GM04503 (cell line): ENCODE measurements around the gene CADM3.

ENCODE experiments used
- DNase-seq: peaks from one replicate; pipeline ENCODE4 v3.0.0-alpha.2; 2012; ENCODE audit warnings: low read depth

CADM3 gene, protein sequence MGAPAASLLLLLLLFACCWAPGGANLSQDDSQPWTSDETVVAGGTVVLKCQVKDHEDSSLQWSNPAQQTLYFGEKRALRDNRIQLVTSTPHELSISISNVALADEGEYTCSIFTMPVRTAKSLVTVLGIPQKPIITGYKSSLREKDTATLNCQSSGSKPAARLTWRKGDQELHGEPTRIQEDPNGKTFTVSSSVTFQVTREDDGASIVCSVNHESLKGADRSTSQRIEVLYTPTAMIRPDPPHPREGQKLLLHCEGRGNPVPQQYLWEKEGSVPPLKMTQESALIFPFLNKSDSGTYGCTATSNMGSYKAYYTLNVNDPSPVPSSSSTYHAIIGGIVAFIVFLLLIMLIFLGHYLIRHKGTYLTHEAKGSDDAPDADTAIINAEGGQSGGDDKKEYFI

DNA sequence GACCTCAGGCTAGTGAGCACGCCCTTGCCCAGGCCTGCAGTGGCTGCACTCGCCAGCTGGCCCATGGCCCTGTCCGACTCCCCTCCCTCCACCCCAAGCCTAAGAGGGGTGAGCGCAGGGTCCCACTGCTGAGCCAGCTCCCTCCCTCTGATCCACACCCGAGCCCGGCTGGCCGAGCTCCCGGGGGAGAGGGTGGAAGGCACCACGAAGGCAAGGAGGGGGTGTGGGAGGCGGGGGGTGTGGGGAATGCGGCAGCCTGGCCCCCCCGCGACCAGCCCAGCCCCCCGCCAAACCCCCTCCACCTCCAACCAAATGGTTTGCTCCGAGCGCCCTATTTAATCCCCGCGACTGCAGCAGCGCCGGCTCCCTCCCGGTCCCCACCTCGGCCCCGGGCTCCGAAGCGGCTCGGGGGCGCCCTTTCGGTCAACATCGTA, at the start of gene CADM3:
Gene CADM3 (plus strand): TSS at position 362 of the 434 bp plus-strand sequence. CDS start 151 bp downstream, outside the sequence.
- no peak for DNase-seq

DNA sequence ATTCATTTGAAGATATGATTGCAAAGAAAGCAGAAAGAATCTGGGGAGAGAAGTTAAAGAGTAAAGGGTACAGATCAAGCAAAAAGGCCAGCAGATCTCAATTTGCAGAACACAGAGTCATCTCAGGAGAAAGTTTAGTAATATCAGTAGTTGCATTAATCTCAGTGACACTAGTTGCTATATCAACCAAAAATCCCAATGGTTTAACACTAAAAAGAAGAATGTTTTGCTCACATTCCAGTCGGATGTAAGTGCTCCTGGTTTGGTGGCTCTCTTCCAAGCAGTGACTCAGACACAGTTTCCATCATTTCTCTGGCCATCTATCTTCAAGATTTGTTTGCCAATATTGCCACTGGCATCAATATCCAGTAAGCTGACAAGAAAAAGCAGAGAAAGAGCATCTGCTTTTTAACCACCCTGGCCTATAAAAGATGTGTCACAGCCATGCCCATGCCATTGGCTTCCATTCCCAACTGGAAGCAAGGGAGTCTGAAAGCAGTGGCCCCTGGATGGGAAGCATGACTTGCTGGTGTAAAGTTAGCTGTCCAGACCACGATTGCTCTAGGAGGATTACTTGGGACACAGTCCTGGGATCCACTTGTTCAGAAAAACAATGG, 49.3 kb upstream of the CADM3 start:
- peak; percentile 31 for DNase-seq

DNA sequence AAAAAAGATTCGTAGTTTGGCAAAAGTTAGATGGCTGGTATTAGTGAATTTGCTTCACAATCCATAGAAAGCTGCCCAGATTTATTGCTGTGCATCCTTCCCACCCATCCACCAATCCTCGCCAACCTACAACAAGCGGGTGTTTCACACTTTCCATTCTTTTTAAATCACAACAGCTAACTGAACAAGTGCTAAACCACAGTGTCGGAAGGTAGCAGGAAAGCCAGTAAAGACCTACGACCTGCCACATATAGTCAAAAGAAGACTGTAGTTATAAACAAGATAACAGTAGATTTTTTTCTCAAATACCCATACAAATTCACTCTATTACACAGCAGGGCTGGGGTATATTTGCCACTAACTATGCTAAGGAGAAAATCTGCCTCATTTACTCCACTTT, 47.8 kb upstream of the CADM3 start:
- no peak for DNase-seq

DNA sequence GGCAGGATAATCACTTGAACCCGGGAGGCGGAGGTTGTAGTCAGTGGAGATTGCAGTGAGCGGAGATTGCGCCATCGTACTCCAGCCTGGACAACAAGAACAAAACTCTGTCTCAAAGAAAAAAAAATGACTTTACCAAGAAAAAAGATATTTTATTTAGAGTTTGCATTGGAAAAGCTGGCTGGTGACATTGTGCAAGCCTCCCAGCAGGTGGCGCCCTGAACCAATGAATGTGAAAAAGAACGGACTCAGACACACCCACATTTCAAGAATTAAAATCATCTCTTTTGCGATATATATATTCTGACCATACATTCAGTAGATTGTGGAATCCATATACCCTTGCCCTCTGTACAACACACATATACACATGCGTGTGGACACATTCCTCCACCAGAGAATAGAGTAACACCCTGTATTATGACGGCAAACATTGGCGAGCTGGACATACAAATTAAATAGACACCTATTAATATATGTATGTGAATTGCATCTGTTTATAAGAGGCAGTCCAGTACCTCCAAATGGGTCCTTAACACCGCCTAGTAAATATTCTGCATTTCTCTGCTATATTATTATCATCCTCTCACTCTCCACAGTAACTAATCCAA, 39.0 kb upstream of the CADM3 start:
- no peak for DNase-seq

DNA sequence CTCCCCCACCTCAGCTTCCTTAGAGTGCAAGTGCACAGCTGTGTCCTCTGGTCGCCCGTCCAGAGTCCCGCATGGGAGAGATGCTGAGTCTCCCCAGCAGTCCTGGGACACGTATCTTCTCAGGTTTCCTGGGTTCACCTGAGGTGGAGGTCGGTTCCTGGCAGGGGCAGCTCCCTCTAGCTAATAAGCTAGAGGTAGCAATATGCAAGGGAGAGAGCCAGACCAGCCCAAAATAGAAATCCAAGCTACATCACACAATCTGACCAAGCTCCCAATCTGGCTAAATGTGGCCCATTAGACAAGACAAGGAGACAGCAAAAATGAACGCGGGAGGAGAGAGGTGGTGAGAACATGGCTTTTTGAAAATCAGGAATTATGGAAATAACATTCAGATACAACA, 30.9 kb upstream of the CADM3 start:
- no peak for DNase-seq

DNA sequence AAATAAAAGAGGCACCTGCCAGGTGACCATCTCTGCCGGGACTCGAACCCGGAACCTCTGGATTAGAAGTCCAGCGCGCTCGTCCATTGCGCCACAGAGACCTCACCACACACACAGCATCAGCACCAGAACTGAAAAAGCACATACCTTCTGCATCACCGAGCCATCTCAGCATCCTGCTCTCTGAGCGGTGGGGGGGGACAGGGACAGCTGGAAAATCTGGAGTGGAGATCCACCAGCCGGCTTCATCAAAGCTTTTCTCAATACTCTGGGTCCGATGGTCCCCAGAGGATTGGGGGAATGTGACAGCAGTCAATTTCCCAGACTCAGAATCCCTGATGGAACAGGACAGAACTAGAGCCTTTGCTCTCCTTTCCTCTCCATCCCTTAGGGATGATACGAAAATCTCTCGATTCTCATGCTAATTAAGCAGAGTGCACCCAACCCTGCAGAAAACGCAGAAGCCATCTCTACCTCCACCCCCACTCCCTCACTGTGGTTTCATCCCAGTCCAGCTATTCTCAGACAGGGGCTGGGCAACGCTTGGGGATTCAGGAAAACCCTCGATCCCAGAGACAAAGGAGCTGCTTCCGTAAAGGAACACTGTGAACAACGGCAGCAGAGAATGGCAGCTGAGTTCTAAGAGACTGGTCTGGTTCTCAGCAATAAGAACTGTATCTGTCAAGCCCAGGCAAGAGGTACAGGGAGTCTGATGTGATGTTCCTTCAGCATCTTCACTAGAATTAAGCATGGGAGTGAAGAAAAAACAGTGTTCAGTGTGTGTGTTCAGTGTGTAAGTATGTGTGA, 29.6 kb upstream of the CADM3 start:
- DNase-seq: peak; percentile 30

DNA sequence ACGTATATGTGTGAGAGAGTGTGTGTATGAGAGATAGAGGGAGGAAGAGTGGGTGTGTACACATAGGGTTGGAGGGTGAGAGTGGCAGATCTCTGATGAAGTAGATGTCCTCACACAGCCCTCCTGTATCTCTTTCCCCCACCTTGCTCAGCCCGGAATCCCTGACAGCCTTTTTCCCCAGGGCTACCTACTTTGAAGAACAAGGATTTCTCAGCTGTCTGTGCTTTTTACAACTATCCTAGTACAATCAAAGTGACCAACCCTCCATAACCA, 29.1 kb upstream of the CADM3 start:
- DNase-seq: no peak

DNA sequence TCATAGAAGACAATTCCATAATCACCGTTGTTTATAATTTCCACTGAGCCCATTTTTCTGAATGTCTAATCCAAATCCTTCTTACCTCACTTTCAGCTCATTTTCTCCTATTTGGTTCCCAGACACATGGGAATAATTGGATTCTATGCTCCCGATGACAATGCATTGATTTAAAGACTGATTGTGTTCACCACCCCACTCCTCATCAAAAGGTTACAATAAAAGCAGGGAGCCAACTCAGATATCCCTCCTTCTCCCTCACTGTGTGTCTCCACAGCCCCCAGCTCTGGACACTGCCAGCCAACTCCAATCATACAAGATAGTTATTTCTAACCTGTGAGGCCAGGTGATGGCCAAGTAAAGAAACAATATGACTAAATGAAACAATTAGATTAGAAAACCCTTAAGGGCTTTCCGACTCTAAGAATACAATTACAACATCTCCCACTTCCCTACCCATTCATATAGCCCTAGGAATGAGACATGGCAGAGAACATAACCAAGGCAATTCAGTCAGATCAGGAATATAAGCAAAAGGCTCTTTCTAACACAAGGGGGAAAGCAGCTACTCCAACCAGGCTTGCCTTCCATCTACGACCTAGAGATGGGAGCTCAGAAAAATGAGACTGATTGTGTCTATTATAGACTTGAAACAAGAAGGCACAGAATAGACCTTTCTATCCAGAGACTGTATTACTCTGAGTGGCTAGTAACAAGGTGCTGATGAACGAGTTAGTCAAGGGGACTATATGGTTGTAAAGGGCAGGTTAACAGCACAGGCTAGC, 28.5 kb upstream of the CADM3 start:
- no peak for DNase-seq

DNA sequence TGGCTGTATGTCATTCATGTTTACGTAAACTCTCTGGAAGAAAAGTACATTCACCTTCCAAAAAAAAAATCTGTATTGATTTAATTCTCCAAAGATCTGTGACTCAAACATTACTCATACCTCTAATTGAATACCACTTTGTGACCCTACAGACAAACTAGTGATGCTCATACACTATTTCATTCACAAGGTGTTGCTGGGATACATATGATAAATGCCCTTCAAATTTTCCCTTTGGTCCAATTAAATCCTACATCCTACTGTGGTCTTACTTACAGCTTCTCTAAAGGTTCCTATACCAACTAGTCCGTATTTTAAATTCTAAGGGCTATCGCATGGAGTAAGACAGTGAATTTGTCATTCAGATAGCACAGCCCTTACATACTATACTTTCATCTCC, 26.8 kb upstream of the CADM3 start:
- DNase-seq: no peak

DNA sequence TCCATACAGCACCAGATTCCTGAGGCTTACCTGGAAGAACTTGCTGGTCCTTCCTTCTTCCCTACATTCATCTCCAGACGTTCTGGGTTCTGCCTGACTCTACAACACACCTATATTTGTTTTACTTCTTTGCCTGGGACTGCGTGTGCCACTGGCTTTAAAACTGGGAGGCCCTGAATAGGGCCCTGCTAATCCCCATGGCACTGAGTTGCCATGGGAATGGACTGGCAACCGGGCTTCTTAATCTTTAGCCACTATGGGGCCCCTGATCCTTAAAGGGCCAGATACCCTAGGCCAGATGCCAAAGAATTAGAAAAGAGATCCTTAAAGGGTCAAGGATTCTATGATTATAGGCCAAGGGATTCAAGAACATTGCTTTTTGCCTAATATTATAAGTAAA, 24.4 kb upstream of the CADM3 start:
- DNase-seq: no peak

DNA sequence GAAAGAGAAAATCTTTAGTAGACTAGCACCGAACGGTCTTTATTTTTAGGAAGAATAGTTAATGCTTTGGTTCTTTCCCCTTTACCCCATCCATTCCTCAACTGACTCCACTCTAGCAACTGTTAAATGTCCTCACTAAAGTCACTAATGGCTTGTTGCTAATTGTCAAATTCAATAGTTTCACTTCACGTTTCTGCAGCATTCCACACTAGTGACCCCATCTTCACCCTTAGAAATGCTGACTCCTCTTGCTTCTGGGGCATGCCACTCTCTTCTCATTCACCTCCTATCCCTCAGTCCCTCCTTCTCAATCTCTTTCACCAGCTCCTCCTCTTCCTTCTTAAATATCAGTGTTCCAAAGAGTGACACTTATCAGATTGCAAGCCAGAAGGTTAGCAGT, 19.4 kb upstream of the CADM3 start:
- DNase-seq: no peak

DNA sequence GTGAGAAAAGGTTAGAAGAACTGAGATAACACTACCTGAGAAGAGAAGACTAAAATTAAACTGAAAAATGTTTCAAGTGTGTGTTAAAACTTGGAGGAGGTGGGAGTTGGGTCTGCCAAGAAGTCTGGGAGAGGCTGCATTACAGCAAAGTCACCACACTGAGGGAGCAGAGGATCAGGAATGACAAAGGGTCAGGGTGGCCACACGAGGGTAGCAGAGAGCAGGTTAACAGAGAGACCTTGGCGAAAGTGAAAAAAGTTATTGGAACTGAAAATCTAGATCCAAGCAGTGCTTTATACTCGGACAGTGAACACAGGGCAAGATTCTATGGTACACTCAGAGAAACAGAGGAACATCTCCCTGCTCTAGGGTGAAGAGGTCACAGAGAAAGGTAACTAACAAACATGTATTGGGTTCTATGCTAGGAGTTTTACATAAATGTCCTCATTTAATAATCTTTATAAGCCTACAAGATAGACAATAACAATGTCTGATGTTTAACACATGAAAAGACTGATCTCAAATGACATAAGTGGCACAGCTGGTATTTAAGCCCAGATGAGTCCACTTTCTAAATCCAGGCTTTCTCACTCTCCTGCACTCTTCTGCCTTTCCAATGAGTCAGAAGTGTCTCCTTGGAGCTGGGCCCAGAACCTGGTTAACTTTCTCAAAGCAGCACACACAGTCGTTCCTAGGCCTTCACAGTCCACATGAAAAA, 10.3 kb upstream of the CADM3 start:
- DNase-seq: peak; percentile 77

DNA sequence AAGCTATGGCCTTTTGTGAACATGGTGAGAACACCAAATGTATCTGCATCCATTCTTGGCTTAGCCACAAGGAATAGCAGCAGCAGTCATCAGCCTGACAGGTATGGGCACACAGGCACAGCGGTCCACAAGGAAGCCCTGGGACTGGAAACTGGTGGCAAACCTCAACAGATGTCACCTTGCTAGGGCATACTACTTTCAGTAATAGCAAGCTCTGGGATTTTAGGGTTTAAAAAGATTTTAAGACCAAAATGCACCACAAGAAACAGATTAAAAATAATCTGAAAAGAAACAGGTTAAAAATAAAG, 9.7 kb upstream of the CADM3 start:
- DNase-seq: no peak

DNA sequence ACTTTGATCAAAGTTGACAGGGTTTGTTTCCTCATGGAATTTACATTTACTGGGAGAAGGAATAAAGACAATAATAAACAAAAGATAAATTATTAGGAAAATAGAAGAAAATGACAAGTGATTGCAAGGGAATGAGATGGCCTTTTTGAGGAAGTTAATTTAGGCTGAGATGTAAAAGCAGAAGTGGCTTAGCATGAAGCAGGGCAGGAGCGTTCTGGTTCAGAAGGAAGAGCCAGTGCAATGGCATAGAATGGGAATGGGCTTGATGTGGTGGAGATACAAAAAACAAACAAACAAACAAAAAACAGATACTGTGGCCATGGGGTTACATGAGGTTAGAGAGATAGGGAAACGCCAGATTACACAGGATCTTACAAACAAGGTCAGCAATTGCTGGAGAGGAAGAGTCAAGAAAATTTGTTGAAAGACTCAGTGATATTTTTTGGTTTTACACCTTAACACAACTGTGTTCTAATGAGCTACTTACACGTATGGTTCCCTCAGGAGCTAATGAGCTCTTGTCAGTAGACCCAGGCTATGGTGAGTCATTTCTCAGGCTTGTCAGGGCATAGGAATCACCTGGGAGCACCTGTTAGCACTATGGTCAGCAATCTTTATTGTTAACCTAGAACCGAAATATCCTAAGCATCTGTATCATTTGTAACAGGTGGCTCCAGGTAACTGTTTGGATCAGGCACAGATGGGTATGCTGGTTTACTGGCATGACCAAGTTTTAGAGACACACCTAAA, 8.7 kb upstream of the CADM3 start:
- no peak for DNase-seq

DNA sequence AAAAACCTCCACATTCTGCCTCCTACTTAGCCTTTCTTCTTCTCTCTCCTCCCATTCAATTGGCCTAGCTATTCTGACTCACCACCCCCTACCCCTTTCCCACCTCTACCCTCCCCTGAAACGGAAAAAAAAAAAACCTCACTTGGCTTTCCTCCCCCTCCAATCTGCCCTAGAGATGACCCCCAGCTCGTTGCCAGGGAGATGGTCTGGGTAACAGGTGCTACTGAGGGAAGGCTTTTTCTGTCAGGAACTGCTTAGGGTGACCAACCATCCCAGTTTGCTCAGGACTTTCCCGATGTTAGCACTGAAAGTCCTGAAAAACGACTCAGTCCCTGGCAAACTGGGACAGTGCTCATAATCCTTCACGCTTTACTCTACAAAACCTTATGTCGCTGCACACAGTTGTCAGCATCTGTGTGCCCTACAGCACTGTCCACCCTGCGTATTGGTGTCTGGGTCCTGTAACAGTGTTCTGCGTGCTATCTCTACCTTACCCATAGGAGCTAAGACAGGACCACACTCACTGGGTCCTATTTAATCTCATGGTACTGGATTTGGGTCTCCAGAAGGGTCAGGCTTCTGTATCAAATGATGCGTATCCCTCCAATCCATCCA, 7.7 kb upstream of the CADM3 start:
- DNase-seq: no peak

DNA sequence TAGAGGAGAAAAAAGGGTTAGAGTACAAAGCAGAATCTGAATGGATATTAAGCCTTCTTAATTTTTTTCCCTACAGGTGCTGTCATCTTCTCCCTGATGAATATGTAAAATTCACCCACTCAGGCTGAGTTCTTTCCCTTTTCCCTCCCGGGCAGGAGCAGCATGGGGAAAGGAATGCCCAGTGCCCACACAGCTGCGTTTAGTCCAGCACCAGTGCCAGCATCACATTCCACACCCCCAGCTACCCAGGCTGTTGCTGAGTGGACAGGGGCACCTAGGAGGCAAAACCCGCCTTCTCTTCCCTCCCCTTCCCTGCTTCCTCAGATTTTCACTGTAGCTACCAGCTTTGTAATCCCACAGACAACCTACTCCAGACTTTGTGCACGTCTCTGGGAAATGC, 3.4 kb upstream of the CADM3 start:
- DNase-seq: no peak

DNA sequence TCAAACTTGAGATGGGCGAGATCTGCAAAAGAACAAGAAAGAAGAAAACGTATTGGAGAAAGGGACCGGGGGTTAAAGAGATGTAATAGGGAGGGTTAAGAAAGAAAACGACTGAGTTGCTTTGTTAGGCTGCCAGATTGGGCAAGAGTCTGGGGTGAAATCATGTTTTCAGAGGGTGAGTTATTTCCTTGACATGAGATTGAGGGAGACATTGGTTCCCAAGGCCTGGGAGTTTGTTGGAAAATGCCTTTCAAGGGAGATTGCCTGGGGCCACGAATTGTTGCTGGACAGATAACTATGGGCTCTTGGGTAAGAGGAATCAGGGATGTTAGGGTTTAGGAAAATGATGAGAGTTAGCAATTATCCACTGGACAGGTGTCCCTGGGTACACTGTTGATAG, 776 bp upstream of the CADM3 start:
- DNase-seq: no peak

DNA sequence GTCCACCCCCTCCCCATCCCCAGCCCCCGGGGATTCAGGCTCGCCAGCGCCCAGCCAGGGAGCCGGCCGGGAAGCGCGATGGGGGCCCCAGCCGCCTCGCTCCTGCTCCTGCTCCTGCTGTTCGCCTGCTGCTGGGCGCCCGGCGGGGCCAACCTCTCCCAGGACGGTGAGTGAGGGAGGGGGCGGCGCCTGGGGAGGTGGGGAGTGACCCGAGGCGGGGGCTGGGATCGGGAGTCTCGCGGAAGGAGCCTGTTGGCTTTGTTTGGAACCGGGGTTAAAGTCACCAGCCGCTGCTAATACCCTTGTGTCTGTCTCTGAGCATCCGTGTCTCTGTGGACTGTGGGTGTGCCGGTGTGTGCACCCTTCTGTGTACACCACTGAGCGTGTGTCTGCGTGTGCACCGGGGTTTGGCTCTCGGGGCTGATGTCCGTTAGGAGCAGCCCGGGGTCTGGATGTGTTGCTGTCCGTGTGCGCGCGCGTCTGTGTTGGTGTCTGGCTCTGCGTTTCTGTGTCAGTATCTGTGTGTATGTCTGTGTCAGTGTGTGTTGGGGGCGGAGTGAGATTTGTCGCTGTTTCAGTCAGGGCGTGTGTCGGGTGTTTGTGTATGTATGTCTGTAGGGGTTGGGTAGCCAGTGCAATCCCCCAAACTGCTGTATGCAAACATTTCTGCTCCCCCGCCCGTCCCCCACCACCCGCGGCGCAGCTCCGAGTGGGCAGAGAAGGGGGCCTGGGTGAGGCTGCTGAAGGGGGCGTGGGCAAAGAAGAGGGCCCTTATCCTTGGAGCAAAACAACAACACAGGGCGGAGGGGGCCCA, 480 bp downstream of the CADM3 start:
- no peak for DNase-seq

DNA sequence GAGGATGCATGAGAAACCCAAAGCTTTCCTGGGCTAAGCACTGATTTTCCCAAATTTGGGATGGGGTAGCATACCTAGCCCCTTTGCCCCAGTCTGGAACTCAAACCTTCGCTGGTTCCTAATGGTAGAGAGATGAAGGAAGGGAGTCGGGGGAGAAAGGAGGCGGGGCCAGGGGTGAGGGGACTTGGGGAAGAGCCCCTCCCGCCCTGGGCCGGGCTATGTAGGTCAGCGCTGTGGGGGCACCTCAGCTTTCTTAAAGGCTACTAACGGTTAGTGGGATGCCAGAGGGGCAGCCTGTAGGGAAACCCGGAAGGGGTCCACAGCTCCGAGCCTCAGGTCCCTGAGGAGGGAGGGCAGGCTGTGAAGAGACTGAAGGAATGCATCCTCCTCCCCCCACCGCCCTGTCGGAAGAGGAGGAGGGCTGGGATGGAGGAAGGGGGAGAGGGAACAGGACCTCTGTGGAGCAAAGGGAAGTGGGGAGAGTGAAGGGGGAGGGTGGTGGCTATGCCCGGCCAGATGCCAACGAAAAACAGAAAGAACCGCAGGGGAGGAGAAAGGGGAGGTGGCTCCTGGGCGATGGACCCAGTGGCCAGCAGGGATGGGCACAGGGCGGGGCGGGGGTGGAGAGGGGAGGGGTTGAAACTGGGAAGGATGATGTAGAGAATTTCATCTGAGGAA, 1.3 kb downstream of the CADM3 start:
- DNase-seq: no peak
